GM18511 (cell line): ENCODE results near the gene TXNDC5.
"Not testable (repeated sequence)": the region's sequence is repeated elsewhere in the genome, so short reads cannot be mapped to it uniquely, and the experiment has no call there.

Experiments
- ATAC-seq: cut with Tn5 transposase; IDR thresholded peaks from one replicate; pipeline ENCODE4 v1.9.1; 2021; ENCODE audit warnings: mild to moderate bottlenecking, moderate library complexity; ENCODE audit not compliant: unreplicated experiment

Gene TXNDC5

DNA sequence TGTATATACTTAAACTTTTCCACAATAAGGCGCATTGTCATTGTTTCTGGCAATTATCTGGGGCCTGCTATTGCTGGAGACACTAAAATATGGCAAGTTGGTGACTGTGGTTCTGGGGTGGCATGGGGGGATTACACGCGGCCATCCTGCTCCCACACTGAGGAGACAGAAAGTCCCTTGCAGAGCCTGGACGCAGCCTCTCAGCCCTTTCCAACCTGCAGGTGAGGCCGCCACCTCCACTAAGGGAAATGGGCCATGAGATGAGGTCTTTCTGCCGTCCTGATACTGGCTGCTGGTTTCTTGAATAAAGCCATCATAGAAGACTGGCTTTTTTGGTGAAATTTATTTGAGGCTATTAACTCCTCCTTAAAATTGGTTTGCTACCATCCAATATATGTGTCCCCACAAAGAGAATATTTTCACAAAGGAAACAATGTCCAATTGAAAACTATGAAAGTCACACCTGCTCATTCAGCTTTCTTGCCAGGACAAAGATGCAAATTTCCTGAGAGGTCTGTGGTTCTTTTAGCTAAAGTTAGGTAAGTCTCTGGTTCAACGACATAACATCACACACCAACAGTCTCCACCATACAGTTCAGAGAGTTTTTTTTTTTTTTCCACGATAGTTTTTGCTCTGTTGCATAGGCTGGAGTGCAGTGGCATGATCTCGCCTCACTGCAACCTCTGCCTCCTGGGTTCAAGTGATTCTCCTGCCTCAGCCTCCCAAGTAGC lies 13.0 kb downstream of the TXNDC5 start:
- ATAC-seq, result peak; percentile 57

DNA sequence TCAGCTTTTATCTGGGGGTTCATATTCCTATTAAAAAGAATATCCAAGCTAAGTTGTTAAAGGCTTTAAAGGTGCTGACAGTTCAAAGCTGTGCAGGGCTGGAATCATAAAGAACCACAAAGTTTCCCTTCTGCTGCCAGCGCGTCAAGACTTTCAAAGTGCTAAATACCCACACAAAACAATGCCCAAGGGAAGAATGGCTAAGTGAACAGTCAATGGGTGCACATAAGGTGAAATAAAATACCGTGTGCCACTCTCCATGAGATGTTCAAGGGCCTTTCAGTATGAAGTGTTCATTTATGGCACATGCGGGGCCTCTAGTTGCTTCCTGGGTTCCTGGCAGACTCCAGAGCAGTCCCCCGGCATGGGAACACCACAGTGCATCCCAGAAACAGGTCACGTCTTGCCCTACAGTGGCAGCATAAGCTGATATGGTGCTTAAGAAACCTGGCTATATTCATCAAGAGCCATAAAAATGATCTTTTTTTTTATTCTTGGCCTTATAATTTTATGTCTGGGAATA lies 14.1 kb downstream of the TXNDC5 start:
- ATAC-seq, result no peak

DNA sequence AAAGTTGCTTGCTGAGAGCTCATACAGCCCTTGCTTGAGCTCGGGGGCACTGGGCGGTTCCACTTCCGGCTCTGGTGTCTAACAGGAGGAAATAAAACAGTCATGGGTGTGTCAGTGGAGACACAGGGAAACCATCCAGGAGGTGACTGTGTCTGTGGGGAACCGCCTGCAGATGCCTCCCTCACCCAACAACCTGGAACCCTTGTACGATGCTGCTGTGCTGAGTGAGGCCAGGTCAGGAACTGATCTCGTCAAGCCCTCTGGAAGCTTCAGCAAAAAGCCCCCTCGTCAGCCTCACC lies 15.5 kb downstream of the TXNDC5 start:
- no peak for ATAC-seq

DNA sequence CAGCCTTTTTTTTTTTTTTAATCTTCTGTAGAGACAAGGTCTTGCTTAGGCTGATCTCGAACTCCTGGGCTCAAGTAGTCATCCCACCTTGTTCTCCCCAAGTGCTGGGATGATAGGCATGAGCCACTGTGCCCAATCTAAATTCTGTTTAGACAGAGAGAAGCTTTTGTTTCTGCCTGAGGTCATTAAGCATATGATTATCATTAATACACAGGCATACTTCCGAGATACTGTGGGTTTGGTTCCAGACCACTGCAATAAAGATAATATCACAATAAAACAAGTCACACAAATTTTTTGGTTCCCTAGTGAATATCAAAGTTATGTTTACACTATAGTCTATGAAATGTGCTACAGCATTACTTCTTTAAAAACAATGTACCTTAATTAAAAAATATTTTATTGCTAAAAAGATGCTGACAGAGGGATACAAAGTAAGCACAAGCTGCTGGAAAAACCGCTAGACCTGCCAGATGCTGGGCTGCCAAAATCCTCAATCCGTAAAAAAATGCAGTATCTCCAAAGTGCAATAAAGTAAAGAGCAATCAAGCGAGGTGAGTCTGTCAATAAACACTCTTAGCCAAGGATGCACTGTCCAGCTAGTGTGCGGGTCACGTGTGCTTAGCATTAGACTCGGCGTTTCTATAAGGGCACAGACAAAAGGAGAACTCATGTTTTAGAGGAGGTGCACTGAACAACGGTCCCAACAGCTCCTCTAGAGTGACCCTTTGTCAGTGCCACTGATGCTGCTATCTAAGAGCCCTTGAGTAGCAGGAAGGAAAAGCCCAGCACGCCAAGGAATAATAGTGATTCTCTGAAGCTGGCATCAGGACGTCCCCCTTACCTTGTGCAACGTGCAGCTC lies 16.1 kb downstream of the TXNDC5 start:
- ATAC-seq, result no peak

DNA sequence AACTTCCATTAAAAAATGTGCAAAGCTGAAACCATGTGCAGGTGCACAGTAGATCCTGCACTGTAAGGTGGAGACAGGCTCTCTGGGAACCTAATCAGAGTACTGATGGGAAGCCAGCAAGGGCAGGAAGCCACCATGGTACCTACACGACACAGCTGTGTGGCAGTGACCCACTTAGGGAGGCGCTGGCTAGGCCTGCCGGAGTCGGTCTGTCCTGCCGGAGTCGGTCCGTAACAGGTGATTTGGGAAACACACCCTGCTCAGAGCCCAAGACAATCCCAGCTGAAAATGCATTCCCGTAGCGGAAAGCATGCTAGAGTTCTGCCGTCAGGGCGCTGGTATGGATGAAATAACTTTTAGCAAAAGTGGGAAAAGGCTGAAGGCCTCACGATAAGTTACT lies 17.2 kb downstream of the TXNDC5 start:
- ATAC-seq, result no peak

DNA sequence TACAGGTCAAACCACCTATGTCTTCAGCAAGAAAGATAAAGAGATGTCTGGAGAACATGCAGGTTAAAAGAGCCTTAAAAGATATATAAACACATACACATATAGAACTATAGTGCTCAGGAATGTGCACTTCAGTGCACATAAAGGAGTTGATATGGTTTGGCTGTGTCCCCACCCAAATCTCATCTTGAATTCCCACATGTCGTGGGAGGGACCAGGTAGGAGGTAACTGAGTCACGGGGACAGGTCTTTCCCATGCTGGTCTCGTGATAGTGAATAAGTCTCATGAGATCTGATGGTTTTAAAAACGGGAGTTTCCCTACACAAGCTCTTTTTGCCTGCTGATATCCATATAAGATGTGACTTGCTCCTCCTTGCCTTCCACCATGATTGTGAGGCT lies 18.2 kb downstream of the TXNDC5 start:
- ATAC-seq, result not testable (repeated sequence)

DNA sequence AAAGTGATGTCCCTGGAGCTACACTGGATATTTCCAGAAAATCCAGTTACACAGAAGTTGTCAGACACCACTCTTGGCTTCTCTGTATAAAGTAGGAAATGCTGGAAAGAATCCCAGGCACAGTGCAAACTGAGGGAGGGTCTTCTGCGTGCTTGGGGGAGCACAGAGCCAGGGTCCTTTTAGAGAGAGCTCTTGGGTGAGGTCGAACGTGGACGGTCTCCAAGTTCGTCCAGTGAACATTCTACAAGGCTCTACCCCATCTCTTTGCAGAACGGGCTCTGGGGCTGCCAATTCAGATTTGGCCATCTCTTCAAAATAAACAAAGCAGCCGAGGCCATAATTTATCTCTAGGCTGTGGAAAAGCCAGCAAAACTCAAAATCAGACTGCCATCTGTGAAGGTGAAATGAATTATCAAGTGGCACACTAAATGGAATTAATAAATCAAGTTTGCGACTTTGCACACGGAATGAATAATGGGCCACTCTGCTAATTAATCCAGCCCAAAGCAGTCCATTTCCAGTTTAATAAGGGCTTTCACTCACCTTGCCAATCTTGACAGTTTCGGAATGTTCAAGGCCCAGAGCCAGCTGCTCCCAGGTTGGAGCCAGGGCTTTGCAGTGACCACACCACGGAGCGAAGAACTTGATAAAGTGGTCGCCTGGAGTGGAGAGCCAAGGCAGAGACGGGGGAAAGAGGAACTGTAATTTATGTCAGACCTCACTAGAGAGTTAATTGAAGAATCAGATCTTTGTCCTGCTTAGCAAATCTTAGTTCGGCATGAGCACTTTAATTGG lies 19.3 kb downstream of the TXNDC5 start:
- ATAC-seq, result no peak

DNA sequence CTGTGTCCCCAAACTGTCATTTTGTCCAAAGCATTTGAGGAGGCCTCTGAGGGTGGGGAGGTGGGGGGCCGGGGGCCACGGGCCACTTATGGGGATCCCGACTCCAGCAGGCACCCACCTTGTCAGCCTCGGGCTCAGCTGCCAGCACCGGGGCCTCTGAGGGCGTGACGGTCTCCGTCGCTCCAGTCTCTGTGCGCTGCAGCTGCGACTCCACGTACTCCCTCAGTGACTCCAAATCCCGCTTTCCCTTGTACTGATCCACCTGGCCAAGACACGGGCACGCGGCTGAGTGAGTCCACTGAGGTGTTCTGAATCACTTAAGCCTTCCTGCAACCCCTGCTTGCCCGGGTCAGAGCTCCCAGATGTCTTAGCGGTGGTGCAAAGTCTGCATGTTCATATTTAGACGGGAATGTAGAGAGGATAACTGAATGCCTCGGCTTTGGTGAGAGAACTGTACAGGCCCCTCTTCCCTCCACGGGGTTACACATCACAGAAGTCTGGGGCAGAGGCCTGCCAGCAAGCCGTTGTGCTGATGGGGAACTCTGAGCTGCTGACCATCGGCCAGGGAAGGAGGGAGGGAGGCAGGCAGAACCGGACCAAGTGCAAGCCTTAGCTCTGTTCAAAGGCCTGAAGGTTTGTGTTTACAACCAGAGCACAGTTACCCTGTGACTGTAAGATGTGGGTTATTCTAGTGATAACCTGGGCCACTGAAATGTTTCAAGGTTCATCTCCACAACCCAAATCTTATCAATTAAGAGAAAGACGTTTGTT lies 21.8 kb downstream of the TXNDC5 start:
- no peak for ATAC-seq

DNA sequence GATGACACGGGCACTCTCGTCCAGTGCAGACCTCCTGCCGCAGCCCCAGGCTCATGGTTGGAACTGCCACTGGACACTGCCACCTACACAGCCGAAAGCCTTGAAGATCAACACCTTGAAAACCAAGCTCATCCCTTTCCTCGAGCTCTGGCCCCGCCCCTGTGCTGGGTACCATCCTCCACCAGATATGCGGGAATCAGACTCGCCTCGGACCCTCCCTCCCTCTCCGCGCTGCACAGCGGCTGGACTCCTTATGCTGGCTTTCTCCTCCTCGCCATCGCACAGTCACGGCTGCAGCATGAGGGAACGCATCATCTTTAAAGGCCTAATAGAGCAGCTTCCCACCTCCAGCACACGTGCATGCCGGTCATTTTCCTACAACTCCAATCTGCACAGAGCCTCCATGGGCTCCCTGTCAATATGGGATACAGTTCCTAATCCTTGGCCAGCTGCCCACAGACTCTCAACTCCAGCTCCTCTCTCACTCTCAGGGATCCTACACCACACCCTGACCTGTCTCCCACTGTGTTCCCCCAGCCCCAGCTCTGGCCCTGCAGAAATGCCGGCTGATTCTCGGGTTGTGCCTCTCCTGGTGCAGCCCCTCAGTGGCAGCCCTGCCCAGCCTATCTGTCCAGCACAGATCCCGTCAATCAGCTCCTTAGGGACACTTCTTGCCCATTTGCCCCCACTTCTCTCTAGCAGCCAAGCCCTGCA lies 23.2 kb downstream of the TXNDC5 start:
- ATAC-seq, result no peak

DNA sequence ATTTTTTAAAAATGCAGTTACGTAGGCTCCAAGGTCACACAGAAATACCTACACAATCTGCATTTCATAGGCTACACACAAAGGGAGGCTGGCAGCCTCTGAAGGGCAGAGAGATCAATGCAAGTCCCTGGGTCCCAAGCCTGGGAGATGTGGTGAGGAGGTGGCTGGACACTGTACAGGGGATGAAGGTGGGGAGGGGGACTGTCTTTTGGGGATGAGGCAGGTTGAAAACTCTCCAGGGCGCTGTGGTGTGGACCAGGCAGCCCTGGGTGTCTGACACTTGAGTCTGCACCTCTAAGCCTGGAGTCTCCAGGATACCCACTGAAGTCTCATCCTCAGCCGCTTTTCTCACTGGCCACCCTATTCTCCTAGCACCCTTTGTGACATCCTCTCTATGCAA lies 24.5 kb downstream of the TXNDC5 start:
- no peak for ATAC-seq

DNA sequence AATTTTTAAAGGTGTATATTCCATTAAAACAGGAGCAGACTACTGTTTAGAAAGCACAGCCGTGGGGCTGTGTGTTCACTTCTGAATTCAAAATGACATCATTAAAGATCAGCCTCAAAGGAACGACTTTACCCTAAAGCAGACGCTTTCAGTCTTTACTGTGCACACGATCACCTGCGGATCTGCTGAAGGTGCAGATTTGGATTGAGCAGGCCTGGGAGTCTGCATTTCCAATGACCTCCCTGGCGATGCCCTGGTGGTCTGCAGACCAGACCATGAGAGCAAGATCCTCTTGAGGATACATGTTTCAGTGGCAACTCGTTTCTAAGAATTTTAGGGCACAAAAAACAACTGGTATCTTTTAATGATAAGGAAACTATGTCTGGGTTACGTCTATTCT lies 27.2 kb downstream of the TXNDC5 start:
- ATAC-seq, result no peak

DNA sequence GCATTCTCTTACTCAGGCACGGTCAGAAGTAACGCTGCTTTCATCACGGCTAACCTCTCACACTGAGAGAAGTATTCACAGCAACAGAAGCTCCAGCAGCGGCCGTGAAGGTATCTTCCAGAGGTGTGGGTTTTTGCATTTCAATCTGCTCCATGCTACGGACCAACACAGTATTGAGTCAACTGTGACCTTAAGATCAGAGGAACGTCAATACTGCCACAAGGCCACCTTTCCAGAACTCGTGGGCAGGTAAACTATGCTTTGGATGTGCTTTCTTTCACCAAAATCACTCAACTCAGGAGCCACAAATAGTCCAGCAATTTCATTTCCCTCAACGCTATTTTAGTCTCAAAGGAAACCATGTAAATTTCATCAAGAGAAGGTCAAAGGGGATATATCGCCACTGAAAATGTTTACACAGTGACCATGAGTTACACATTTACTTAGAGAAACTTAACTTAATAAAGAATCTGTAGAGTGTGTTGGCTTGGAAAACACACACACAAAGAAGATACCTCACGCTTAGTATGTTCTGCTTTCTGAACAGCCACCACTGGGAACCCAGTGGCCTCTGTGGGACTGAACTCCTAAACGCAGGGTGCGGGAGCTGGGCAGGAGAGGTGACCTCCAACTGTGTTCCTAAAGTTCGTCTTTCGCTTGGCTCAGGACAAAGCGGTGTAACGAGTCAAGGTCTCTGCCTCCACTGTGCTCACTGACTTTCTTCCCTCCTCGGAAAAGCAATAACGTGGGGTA lies 27.9 kb downstream of the TXNDC5 start:
- ATAC-seq, result no peak

DNA sequence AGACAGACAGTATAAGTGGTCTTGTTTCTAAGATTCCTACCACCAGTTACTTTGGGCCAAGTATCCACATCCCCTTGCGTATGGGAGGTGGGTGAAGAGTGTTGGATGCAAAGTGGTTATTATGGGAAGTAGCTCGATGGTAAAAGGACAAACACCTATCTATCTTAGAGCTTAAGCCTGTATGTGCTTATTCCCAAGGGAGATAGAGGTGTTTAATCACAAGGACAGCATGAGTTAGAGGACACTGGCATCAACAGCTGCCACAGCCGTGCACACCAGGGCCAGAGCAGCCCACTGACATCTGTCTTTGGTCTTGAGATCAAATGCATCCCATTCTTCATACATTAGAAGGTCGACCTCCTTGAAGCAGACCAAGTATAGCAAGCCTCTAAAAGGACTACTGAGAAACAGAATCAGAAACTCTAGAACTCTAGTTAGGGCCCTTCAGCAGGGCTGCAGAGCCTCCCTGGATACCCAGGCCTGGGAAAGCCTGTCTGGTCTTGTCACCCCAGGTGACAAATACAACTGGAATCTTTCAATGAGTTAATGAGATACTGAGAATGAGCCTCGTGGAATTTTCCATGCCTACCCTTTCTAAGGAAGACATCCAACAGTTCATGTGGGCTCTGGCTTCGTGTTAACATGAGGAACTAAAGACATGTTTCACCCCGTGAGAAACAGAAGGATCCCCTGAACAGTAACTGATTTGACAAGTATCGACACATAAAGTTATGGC lies 28.7 kb downstream of the TXNDC5 start:
- no peak for ATAC-seq

DNA sequence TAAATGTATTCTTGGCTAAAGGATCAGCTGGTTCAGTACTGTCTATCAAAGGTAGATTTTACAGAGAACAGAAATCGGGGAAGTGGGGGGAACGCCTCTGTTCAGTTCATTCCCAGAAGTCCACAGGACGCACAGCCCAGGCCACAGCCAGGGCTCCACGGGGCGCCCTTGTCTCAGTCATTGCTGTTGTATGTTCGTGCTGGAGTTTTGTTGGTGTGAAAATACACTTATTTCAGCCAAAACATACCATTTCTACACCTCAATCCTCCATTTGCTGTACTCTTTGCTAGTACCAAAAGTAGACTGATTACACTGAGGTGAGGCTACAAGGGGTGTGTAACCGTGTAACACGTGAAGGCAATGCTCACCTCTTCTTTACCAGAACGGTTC lies 29.9 kb downstream of the TXNDC5 start:
- no peak for ATAC-seq

DNA sequence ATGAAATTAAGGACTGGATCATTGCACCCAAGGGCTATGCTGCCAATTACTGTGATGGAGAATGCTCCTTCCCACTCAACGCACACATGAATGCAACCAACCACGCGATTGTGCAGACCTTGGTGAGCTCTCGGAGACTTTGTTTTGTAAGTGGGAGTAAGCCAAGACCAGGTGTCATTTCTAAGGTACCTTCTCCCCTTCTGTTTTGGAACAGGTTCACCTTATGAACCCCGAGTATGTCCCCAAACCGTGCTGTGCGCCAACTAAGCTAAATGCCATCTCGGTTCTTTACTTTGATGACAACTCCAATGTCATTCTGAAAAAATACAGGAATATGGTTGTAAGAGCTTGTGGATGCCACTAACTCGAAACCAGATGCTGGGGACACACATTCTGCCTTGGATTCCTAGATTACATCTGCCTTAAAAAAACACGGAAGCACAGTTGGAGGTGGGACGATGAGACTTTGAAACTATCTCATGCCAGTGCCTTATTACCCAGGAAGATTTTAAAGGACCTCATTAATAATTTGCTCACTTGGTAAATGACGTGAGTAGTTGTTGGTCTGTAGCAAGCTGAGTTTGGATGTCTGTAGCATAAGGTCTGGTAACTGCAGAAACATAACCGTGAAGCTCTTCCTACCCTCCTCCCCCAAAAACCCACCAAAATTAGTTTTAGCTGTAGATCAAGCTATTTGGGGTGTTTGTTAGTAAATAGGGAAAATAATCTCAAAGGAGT lies 30.4 kb downstream of the TXNDC5 start:
- no peak for ATAC-seq

DNA sequence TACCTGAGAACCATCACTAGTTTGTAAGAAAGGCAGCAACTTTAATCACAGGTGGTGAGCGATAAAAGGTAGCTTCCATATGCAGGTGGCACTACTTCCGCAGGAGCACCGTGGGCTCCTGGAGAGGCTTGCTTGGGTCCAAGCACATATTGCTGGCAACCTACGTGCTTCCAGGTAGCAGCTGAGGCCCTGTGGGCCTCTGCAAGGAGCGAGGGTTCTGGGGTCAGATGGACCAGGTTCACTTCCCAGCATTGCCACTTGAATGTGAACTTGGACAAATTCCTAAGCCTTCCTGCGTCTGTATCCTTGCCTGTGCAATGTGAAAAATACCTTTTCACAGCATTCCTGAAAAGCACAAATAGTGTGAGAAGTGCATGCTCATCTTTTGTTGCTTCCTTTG lies 31.0 kb downstream of the TXNDC5 start:
- no peak for ATAC-seq

DNA sequence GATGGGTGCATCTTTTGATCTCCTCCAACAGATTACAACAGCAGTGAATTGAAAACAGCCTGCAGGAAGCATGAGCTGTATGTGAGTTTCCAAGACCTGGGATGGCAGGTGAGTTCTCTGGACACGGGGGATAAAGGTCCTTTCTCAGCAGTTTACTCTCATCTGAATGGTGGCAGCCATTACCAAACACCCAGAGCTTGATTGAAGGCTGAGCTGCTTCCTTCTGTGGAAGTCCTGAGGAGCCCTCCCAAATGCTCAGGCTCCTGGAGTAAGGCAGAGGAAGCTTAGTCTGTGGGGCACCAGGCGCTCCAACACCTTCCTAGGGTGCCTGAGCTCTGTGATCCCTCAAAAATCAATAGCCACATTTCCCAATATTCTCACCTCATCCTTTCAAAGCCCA lies 31.5 kb downstream of the TXNDC5 start:
- ATAC-seq, result no peak

DNA sequence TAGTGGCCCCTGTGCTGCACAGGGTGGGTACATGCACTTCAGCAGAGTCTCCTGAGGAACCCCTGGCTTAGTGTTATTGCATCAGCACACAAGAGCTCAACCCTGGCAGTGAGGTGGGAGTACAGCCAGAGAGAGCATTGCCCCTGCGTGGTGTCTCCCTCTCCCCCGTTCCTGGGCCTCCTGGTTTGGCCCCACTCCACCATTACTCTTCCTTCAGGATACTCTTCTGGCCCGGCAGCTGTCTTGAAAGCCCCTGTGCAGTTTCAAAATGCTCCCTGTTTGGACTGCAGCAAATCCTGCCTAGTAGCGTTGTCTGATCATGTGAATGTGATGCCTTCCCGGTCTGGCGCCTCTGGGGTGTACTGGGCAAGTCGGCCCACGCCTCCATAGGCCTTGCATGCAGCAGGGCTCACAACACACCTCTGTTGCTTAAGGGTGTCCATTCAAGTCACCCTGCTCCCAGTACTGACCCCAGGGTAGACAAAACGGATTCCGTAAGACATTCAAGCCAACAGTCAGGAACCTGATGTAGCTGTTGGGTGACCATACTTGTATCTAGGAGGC lies 32.1 kb downstream of the TXNDC5 start:
- no peak for ATAC-seq
